Peyer's patch (tissue), 4 donors: ENCODE measurements around the gene PITX1. TPM values are rescaled to one million over a fixed set of nuclear protein-coding genes. Genes with fewer than 3 reads are reported as not detected.

ENCODE experiments used
- DNase-seq, 3 donors: peaks; one replicate each; pipeline ENCODE4 v3.0.0-alpha.2; 2017 to 2019
- H3K27ac ChIP-seq, 4 donors: fragments of 200-600 bp; sonication (generic); one replicate each; pipeline ENCODE4 v1.5.1; 2016 to 2019
- H3K27me3 ChIP-seq, 2 donors: fragments of 200-600 bp; sonication (generic); one replicate each; pipeline ENCODE4 v1.5.1; 2019
- H3K36me3 ChIP-seq, 3 donors: fragments of 200-600 bp; sonication (generic); one replicate each; pipeline ENCODE4 v1.5.1; 2016 to 2019
- H3K4me1 ChIP-seq, 4 donors: fragments of 200-600 bp; sonication (generic); one replicate each; pipeline ENCODE4 v1.5.1; 2016 to 2019
- H3K4me3 ChIP-seq, 4 donors: fragments of 200-600 bp; sonication (generic); 1 replicate in 3 of 4; 2 replicates in 1 of 4; pipeline ENCODE4 v1.5.1; 2016 to 2019; ENCODE audit warnings: mild to moderate bottlenecking in 1 of 4
- H3K9me3 ChIP-seq, 4 donors: fragments of 200-600 bp; sonication (generic); one replicate each; pipeline ENCODE4 v1.5.1; 2016 to 2019; ENCODE audit warnings: mild to moderate bottlenecking in 1 of 4
- POLR2A ChIP-seq, 2 donors: fragments of 450-650 bp; IDR thresholded peaks; one replicate each; pipeline ENCODE4 v1.5.1; 2017; ENCODE audit warnings: antibody characterized with exemption in 2 of 2, mild to moderate bottlenecking in 2 of 2, moderate library complexity in 2 of 2
- total RNA-seq, 4 donors: library from RNA; depleted of rRNA; stranded (reverse); fragments of >200 nt; gene quantifications; one replicate each; pipeline ENCODE4 v1.1.0, GENCODE V29; 2016
- TF ChIP-seq, protein P1 (sequence below), 6 experiments: fragments of 450-650 bp in 4 of 6; fragments of 200-600 bp in 2 of 6; sonication (generic) in 1 of 6; IDR thresholded peaks; one replicate each; pipeline ENCODE4 v1.5.1; 2017 to 2019; ENCODE audit warnings: antibody characterized with exemption in 6 of 6, mild to moderate bottlenecking in 3 of 6, moderate library complexity in 1 of 6

Gene PITX1
- total RNA-seq, 4 donors from 2014 or later: 0.88 to 4.2 (median 2.5) TPM

DNA sequence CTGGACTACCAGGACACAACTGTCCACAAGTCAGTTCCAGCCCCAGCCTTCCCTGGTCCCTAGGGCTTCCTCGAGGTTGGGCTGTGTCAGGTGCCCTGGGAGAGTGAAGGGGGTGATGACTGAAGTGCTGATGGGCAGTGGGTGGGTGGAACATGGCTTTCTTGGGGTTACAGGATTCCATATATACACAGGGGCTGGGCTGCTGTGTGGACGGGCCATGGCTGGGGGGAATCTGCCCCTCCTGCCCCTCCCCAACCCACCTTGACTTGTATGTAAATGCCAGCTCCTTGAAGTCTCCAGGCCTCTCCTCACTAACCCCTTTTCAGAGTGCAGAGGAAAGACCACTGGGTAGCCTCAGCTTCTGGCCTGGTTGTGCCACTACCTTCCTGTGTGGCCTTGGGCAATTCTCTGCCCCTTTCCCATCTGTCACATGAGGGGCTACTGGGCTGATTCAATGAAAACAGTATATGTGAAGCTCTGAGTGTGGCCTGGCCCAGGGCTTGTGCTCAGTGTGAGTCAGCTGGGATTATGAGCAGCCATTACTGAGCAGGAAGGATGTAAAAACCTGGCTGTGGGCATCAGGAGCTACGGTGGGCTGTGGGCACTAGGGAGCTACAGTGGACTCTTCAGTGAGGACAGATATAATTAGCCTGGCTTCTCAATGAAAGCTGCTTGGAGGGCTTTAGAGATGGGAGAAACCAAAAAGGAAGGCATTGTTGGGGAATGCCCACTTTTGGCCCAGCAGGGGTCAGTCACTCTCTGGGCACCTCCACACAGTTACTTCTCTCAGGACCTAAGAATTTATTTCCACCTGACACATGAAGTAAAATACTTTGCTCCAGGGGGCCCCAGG, 23.3 kb downstream of the PITX1 start:
- Histone ChIP-seq H3K4me3 (no peak overlapping the region), H3K9me3 (no peaks in the 10 kb centered on the region), H3K27ac (no peak overlapping the region), H3K36me3 (no peaks in the 10 kb centered on the region), H3K27me3 (no peaks in the 10 kb centered on the region), H3K4me1 (no peaks in the 10 kb centered on the region)
- DNase-seq: peak in 1 of 3 donors; percentile 15
- no peak for TF ChIP-seq POLR2A (IDR thresholded peaks at IDR 0.05)
- TF ChIP-seq, protein P1, sequence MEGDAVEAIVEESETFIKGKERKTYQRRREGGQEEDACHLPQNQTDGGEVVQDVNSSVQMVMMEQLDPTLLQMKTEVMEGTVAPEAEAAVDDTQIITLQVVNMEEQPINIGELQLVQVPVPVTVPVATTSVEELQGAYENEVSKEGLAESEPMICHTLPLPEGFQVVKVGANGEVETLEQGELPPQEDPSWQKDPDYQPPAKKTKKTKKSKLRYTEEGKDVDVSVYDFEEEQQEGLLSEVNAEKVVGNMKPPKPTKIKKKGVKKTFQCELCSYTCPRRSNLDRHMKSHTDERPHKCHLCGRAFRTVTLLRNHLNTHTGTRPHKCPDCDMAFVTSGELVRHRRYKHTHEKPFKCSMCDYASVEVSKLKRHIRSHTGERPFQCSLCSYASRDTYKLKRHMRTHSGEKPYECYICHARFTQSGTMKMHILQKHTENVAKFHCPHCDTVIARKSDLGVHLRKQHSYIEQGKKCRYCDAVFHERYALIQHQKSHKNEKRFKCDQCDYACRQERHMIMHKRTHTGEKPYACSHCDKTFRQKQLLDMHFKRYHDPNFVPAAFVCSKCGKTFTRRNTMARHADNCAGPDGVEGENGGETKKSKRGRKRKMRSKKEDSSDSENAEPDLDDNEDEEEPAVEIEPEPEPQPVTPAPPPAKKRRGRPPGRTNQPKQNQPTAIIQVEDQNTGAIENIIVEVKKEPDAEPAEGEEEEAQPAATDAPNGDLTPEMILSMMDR (IDR thresholded peaks at IDR 0.05): peak in 2 of 6 experiments; percentile 9 to 12

DNA sequence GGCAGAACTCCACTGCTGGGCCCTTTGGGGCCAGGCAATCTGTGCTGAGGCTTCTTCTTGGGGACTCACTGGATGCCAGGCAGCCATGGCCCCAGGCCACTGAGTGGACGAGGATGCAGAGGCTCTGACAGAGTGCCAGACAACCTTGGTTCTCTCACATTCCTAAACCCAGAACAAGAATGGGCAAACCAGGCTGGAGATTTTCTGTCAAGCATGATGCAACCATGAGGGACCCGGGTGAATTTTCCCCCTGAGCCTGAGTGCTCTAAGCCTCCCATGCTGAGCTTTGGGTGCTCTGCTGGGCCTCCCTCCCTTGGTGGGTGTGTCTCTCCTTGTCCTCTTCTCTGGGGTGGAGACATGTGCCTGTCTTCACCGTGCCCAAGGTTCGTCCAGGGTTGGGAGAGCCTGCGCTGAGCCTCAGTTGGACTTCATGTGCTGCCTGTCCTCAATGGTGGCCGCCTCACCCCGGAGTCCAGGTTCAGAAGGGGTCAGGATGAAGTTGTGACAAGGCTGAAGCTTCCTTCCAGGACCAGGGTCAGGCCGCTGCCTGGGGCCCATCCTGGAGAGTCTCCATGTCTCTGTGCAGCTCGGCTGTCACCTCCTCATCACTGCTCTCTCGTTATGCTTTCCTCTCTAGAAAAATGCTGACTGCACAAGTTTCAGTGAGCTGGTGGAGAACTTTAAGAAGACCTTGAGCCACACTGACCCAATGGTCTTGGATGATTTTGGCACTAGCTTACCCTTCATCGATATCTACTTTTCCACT, 24.1 kb downstream of the PITX1 start:
- no peak overlapping the region for H3K4me3 ChIP-seq
- no peaks in the 10 kb centered on the region for H3K9me3 ChIP-seq
- H3K27me3 ChIP-seq: no peaks in the 10 kb centered on the region
- H3K4me1 ChIP-seq: no peaks in the 10 kb centered on the region
- no peak for TF ChIP-seq POLR2A (IDR thresholded peaks at IDR 0.05)
- TF ChIP-seq, protein P1 (IDR thresholded peaks at IDR 0.05): no peak
- DNase-seq: no peak
- no peaks in the 10 kb centered on the region for H3K36me3 ChIP-seq
- no peak overlapping the region for H3K27ac ChIP-seq

DNA sequence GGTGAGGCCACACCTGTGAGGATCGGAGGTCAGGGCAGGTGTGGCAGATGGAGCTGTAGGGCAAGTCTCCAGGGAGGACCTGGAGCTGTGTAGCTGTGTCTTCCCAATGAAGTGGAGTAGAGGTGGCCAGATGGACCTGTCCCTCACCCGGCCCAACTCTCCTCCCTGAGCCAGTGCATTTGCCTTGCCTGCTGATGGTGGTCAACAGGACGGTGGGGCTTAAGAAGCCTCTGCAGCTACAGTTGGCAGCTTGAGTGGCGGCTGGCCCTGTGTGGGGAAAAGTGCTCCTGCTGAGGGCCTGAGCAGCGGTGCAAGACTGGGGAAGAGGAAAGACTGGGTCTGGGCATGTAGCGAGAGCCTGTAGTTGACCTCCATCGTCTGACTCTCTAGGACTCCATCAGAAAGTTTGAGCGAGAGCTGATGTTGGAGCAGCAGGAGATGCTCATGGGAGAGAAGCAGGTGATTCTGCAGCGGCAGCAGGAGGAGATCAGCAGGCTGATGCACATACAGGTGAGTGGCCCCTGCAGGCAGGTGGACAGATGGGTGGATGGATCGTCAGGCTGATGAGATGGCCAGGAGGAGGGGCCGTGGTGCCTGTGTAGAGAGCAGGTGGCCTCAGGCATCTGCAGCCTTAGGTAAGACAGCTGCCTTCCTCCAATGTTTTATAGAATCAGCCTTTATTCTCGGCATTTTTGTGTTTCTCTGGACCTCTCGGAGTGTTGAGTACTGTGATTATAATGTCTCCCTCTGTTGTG, 24.9 kb downstream of the PITX1 start:
- Histone ChIP-seq H3K36me3 (no peaks in the 10 kb centered on the region), H3K27ac (no peak overlapping the region), H3K9me3 (no peaks in the 10 kb centered on the region), H3K27me3 (no peaks in the 10 kb centered on the region), H3K4me3 (no peak overlapping the region), H3K4me1 (no peaks in the 10 kb centered on the region)
- peak in 1 of 3 donors; percentile 41 for DNase-seq
- TF ChIP-seq POLR2A (IDR thresholded peaks at IDR 0.05): no peak
- TF ChIP-seq, protein P1 (IDR thresholded peaks at IDR 0.05): no peak

DNA sequence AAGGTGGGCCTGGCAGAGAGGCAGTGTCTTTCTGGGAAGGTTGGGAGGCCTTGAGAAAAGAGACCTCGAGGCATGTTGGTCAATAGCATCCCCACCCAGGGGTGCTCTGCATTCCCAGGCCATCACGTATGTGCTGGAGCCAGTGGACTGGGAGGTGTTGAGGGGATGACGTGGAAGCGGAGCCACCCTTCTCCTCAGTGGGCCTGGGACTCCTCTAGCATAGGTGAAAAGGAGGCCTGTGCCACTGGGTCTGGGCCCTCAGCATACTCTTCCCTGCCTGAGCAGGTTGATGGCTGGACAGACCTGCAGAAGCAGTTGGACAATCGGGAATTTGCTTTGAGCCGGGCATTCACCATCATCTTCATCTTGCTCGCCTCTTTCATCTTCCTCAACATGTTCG, 25.5 kb downstream of the PITX1 start:
- H3K27me3 ChIP-seq: no peaks in the 10 kb centered on the region
- no peaks in the 10 kb centered on the region for H3K4me1 ChIP-seq
- no peak overlapping the region for H3K27ac ChIP-seq
- peak in 1 of 3 donors; percentile 33 for DNase-seq
- H3K4me3 ChIP-seq: no peak overlapping the region
- H3K36me3 ChIP-seq: no peaks in the 10 kb centered on the region
- no peak for TF ChIP-seq POLR2A (IDR thresholded peaks at IDR 0.05)
- TF ChIP-seq, protein P1 (IDR thresholded peaks at IDR 0.05): no peak
- no peaks in the 10 kb centered on the region for H3K9me3 ChIP-seq

DNA sequence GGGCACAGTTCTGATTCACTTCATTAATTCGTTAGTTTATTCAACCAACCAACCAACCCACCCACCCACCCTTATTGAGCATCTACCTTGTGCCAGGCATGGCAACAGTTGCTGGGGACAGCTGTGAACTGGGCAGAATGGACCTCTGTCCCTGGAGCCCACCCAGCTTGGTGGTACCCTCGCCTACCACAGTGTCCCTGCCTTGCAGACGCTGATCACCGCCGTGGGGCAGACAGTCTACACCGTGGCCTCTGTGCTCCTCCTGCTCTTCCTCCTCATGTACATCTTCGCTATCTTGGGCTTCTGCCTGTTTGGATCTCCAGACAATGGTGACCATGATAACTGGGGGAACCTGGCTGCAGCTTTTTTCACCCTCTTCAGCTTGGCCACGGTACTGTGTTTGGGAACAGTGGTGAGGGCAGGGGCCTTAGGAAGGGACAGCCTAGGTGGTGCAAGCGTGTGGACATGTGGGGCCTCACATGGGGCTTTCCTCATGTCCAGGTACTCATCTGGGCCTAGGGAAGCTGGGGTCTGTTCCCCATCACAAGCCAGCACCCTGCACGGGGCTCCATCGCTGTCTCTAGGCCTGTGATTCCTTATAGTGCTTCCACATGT, 26.2 kb downstream of the PITX1 start:
- H3K4me3 ChIP-seq: no peak overlapping the region
- DNase-seq: peak in 1 of 3 donors; percentile 21
- no peaks in the 10 kb centered on the region for H3K4me1 ChIP-seq
- no peaks in the 10 kb centered on the region for H3K27me3 ChIP-seq
- no peaks in the 10 kb centered on the region for H3K9me3 ChIP-seq
- TF ChIP-seq POLR2A (IDR thresholded peaks at IDR 0.05): no peak
- TF ChIP-seq, protein P1 (IDR thresholded peaks at IDR 0.05): no peak
- H3K27ac ChIP-seq: no peak overlapping the region
- no peaks in the 10 kb centered on the region for H3K36me3 ChIP-seq
